Measurements from ENCODE around the gene TIRAP. TPM values are rescaled to one million over a fixed set of nuclear protein-coding genes. Genes with fewer than 3 reads are reported as not detected.

TIRAP gene
- total and polyA plus RNA-seq, 11 donors = 4.0 to 9.5 (median 6.1) TPM

Other genes starting within 250 kb of the TIRAP start
- gene CDON, start 220.2 kb upstream of the TIRAP start, total RNA-seq = 10 to 100 TPM in 2 of 9 donors, 1 to 10 TPM in 7; 5.0 to 51.5 (median 7.4) TPM
- 1 to 10 TPM; 1.2 to 2.1 TPM for gene CDON, start 220.2 kb upstream of the TIRAP start, polyA plus RNA-seq
- gene RPUSD4, start 71.4 kb upstream of the TIRAP start, total RNA-seq = 10 to 100 TPM; 21.0 to 50.0 (median 34.2) TPM
- gene RPUSD4, start 71.4 kb upstream of the TIRAP start, polyA plus RNA-seq = 10 to 100 TPM; 15.4 to 25.8 TPM
- 10 to 100 TPM; 19.0 to 41.0 (median 23.6) TPM for gene FAM118B, start 71.3 kb upstream of the TIRAP start, total RNA-seq
- 10 to 100 TPM in 1 of 2 donors, 1 to 10 TPM in 1; 8.5 to 16.4 TPM for gene FAM118B, start 71.3 kb upstream of the TIRAP start, polyA plus RNA-seq
- gene SRPRA, start 14.2 kb upstream of the TIRAP start, total RNA-seq = 10 to 100 TPM; 65.0 to 90.8 (median 79.3) TPM
- 10 to 100 TPM; 38.4 to 99.3 TPM for gene SRPRA, start 14.2 kb upstream of the TIRAP start, polyA plus RNA-seq
- 10 to 100 TPM; 22.0 to 49.1 (median 31.8) TPM for gene FOXRED1, start 13.9 kb upstream of the TIRAP start, total RNA-seq
- 10 to 100 TPM; 32.8 to 38.4 TPM for gene FOXRED1, start 13.9 kb upstream of the TIRAP start, polyA plus RNA-seq
- 10 to 100 TPM in 5 of 9 donors, 1 to 10 TPM in 4; 7.7 to 15.5 (median 11.1) TPM for gene DCPS, start 21.0 kb downstream of the TIRAP start, total RNA-seq
- gene DCPS, start 21.0 kb downstream of the TIRAP start, polyA plus RNA-seq = 10 to 100 TPM in 1 of 2 donors, 1 to 10 TPM in 1; 8.1 to 18.9 TPM
- 10 to 100 TPM; 30.6 to 88.5 (median 59.8) TPM for gene ST3GAL4, start 72.6 kb downstream of the TIRAP start, total RNA-seq
- 100 to 1,000 TPM in 1 of 2 donors, 10 to 100 TPM in 1; 66.1 to 168 TPM for gene ST3GAL4, start 72.6 kb downstream of the TIRAP start, polyA plus RNA-seq

Data from heart left ventricle (tissue), 11 donors.